ENCODE results near the gene RFNG. TPM values are rescaled to one million over a fixed set of nuclear protein-coding genes. Genes with fewer than 3 reads are reported as not detected.

RFNG gene
- total and polyA plus RNA-seq, 2 of the 13 experiments (the other 11 are each of a cell fraction or from before 2014, with no cell fraction given), result 61.4 to 64.0 TPM

DNA sequence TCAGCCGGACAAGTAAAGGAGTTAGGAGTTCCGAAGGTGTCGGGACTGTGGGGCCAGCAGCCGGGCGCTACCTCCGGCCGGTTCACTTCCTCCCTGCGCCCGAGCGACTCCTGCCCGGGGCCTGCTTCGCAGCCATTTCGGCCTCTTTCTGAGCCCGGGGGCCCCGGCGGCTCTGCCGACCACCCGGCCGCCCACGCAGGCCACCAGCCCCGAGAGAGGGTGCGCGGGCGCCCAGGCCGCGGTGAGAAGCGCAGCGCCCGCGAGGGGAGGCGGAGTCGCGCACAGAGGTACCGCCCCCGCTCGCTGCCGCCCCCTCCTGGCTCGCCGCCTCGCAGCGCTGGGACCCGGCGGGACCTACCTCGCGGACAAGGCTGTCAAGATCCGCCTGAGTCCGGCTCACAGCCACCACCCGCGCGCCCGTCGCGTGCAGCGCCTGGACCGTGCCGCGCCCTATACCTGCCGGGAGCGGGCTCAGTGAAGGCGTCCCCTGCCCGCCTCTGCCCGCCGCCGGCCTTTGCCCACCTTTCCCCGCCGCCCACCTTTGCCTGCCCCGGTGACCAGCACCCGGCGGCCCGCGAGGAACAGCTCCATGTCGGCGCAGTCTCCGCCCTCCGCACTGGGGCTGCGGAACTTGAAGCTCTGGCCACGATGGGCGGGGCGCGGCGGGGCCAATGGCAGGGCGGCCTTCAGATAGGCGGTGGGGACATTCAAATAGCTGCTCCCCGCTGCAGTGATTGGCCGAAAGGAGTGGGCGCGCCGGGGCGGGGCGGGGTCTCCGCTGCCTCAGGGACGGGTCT is 14.3 kb downstream of the RFNG start, which contains the start of gene DCXR (continued):
- TF ChIP-seq, protein P1, sequence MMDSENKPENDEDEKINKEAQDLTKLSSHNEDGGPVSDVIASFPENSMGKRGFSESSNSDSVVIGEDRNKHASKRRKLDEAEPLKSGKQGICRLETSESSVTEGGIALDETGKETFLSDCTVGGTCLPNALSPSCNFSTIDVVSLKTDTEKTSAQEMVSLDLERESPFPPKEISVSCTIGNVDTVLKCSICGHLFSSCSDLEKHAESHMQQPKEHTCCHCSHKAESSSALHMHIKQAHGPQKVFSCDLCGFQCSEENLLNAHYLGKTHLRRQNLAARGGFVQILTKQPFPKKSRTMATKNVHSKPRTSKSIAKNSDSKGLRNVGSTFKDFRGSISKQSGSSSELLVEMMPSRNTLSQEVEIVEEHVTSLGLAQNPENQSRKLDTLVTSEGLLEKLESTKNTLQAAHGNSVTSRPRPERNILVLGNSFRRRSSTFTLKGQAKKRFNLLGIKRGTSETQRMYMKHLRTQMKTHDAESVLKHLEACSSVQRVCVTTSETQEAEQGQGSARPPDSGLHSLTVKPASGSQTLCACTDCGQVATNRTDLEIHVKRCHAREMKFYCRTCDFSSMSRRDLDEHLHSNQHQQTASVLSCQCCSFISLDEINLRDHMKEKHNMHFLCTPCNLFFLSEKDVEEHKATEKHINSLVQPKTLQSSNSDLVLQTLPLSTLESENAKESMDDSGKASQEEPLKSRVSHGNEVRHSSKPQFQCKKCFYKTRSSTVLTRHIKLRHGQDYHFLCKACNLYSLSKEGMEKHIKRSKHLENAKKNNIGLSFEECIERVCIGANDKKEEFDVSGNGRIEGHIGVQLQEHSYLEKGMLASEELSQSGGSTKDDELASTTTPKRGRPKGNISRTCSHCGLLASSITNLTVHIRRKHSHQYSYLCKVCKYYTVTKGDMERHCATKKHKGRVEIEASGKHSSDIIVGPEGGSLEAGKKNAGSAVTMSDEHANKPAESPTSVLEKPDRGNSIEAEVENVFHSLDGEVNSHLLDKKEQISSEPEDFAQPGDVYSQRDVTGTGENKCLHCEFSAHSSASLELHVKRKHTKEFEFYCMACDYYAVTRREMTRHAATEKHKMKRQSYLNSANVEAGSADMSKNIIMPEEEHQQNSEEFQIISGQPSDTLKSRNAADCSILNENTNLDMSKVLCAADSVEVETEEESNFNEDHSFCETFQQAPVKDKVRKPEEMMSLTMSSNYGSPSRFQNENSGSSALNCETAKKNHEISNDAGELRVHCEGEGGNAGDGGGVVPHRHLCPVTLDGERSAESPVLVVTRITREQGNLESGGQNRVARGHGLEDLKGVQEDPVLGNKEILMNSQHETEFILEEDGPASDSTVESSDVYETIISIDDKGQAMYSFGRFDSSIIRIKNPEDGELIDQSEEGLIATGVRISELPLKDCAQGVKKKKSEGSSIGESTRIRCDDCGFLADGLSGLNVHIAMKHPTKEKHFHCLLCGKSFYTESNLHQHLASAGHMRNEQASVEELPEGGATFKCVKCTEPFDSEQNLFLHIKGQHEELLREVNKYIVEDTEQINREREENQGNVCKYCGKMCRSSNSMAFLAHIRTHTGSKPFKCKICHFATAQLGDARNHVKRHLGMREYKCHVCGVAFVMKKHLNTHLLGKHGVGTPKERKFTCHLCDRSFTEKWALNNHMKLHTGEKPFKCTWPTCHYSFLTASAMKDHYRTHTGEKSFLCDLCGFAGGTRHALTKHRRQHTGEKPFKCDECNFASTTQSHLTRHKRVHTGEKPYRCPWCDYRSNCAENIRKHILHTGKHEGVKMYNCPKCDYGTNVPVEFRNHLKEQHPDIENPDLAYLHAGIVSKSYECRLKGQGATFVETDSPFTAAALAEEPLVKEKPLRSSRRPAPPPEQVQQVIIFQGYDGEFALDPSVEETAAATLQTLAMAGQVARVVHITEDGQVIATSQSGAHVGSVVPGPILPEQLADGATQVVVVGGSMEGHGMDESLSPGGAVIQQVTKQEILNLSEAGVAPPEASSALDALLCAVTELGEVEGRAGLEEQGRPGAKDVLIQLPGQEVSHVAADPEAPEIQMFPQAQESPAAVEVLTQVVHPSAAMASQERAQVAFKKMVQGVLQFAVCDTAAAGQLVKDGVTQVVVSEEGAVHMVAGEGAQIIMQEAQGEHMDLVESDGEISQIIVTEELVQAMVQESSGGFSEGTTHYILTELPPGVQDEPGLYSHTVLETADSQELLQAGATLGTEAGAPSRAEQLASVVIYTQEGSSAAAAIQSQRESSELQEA (CRISPR knock-in tag; IDR thresholded peaks at IDR 0.05; ENCODE audit: not compliant biosample characterization), result peak; percentile 87
- TF ChIP-seq, protein P2, sequence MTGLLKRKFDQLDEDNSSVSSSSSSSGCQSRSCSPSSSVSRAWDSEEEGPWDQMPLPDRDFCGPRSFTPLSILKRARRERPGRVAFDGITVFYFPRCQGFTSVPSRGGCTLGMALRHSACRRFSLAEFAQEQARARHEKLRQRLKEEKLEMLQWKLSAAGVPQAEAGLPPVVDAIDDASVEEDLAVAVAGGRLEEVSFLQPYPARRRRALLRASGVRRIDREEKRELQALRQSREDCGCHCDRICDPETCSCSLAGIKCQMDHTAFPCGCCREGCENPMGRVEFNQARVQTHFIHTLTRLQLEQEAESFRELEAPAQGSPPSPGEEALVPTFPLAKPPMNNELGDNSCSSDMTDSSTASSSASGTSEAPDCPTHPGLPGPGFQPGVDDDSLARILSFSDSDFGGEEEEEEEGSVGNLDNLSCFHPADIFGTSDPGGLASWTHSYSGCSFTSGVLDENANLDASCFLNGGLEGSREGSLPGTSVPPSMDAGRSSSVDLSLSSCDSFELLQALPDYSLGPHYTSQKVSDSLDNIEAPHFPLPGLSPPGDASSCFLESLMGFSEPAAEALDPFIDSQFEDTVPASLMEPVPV (CRISPR knock-in tag; IDR thresholded peaks at IDR 0.05), result peak; percentile 83
- no peak for TF ChIP-seq PCBP1 (IDR thresholded peaks at IDR 0.05; ENCODE audit: borderline replicate concordance, low read depth, low read length)
- TF ChIP-seq, protein P3, sequence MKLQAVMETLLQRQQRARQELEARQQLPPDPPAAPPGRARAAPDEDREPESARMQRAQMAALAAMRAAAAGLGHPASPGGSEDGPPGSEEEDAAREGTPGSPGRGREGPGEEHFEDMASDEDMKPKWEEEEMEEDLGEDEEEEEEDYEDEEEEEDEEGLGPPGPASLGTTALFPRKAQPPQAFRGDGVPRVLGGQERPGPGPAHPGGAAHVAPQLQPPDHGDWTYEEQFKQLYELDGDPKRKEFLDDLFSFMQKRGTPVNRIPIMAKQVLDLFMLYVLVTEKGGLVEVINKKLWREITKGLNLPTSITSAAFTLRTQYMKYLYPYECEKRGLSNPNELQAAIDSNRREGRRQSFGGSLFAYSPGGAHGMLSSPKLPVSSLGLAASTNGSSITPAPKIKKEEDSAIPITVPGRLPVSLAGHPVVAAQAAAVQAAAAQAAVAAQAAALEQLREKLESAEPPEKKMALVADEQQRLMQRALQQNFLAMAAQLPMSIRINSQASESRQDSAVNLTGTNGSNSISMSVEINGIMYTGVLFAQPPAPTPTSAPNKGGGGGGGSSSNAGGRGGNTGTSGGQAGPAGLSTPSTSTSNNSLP (IDR thresholded peaks at IDR 0.05; ENCODE audit: low read depth, low read length), result 0 out of 2 replicates have a peak, but pooled peaks have one; percentile 11
- TF ChIP-seq ZNF12 (CRISPR knock-in tag; IDR thresholded peaks at IDR 0.05), result no peak
- no peak for TF ChIP-seq SOX6 (IDR thresholded peaks at IDR 0.05)
- peak; percentile 61 for TF ChIP-seq SOX6 (CRISPR knock-in tag; IDR thresholded peaks at IDR 0.05)
- TF ChIP-seq, protein P4, sequence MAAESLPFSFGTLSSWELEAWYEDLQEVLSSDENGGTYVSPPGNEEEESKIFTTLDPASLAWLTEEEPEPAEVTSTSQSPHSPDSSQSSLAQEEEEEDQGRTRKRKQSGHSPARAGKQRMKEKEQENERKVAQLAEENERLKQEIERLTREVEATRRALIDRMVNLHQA (CRISPR knock-in tag; IDR thresholded peaks at IDR 0.05), result 0 out of 2 replicates have a peak, but pooled peaks have one; percentile 54
- TF ChIP-seq, protein P5, sequence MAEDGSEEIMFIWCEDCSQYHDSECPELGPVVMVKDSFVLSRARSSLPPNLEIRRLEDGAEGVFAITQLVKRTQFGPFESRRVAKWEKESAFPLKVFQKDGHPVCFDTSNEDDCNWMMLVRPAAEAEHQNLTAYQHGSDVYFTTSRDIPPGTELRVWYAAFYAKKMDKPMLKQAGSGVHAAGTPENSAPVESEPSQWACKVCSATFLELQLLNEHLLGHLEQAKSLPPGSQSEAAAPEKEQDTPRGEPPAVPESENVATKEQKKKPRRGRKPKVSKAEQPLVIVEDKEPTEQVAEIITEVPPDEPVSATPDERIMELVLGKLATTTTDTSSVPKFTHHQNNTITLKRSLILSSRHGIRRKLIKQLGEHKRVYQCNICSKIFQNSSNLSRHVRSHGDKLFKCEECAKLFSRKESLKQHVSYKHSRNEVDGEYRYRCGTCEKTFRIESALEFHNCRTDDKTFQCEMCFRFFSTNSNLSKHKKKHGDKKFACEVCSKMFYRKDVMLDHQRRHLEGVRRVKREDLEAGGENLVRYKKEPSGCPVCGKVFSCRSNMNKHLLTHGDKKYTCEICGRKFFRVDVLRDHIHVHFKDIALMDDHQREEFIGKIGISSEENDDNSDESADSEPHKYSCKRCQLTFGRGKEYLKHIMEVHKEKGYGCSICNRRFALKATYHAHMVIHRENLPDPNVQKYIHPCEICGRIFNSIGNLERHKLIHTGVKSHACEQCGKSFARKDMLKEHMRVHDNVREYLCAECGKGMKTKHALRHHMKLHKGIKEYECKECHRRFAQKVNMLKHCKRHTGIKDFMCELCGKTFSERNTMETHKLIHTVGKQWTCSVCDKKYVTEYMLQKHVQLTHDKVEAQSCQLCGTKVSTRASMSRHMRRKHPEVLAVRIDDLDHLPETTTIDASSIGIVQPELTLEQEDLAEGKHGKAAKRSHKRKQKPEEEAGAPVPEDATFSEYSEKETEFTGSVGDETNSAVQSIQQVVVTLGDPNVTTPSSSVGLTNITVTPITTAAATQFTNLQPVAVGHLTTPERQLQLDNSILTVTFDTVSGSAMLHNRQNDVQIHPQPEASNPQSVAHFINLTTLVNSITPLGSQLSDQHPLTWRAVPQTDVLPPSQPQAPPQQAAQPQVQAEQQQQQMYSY (CRISPR knock-in tag; IDR thresholded peaks at IDR 0.05), result no peak
- TF ChIP-seq BRCA1 (CRISPR knock-in tag; IDR thresholded peaks at IDR 0.05), result no peak
- no peak for TF ChIP-seq MTF1 (CRISPR knock-in tag; IDR thresholded peaks at IDR 0.05)
- TF ChIP-seq NR2F1 (CRISPR knock-in tag; IDR thresholded peaks at IDR 0.05), result peak in 1 of 2 experiments; percentile 41; a peak in 1 of 4 replicates
